Pancreas (tissue), 10 donors: ENCODE measurements around the gene PCDHB13. TPM values are rescaled to one million over a fixed set of nuclear protein-coding genes. Genes with fewer than 3 reads are reported as not detected.
"Not testable (repeated sequence)": the region's sequence is repeated elsewhere in the genome, so short reads cannot be mapped to it uniquely, and the experiment has no call there.

Experiments used
- ATAC-seq, 4 donors: fragments of 200-7000 bp; cut with Tn5 transposase; one replicate each; pipeline versions ENCODE4 v1.8.0 to v1.9.1; 2020; ENCODE audit warnings: mild to moderate bottlenecking in 4 of 4, moderate library complexity in 4 of 4
- DNase-seq, 6 donors: peaks; one replicate each; pipeline ENCODE4 v3.0.0-alpha.2; 2020
- FAIRE-seq: peaks from 2 replicates; lab custom pipeline; 2012; peaks lifted over from hg19 to GRCh38; lab: Jason Lieb, UNC
- H3K27ac ChIP-seq, 4 donors: fragments of 200-600 bp; sonication (generic); 1 replicate in 3 of 4; 2 replicates in 1 of 4; pipeline versions ENCODE4 v1.5.0 to v1.8.0; 2020
- H3K27me3 ChIP-seq, 4 donors: fragments of 200-600 bp; one replicate each; pipeline ENCODE4 v1.8.0; 2021
- H3K36me3 ChIP-seq, 3 donors: fragments of 200-600 bp; sonication (generic) in 1 of 3; one replicate each; pipeline versions ENCODE4 v1.5.0 to v1.8.0; 2020 to 2021
- H3K4me1 ChIP-seq, 3 donors: fragments of 200-600 bp; one replicate each; pipeline ENCODE4 v1.8.0; 2021
- H3K4me3 ChIP-seq, 4 donors: fragments of 200-600 bp; sonication (generic) in 2 of 4; one replicate each; pipeline versions ENCODE4 v1.5.0 to v1.8.0; 2020 to 2021
- H3K9me3 ChIP-seq, 4 donors: fragments of 200-600 bp; one replicate each; pipeline ENCODE4 v1.8.0; 2021
- CTCF ChIP-seq, 4 donors: fragments of 200-600 bp; sonication (generic) in 3 of 4; IDR thresholded peaks; one replicate each; pipeline versions ENCODE4 v1.5.0 to v1.8.0; 2021; ENCODE audit warnings: antibody characterized with exemption in 4 of 4
- WGBS, 2 donors: extraction: QIAGEN DNeasy Blood & Tissue Kit; methylation state at CpG; one replicate each; pipeline ENCODE4 v1.1.7; 2013; 5-methylcytosine and 5-hydroxymethylcytosine counted together
- intact Hi-C, 3 donors: fragments of 100-400 bp; cut with DNase I; formaldehyde crosslinking; loops; one replicate each; pipeline versions ENCODE4 v1.11.1 to v1.14.2; 2022
- polyA plus RNA-seq, 2 donors: library from polyadenylated mRNA; stranded (reverse); fragments of 200-250 nt; gene quantifications; one replicate each; pipeline ENCODE4 v1.2.3, GENCODE V29; 2013
- total RNA-seq, 6 donors: library from RNA; stranded (reverse); fragmentation: NEBNext Ultra II Directional in 4 of 6; extraction: Animal tissue kit (Norgen Biotek cat#: 25700) in 4 of 6; gene quantifications; one replicate each; pipeline versions ENCODE4 v1.2.1 to v1.2.4, GENCODE V29; 2021 to 2023
- donor health status: healthy with polysubstance abuse.
- donor health status: DM: no; HTN: no; CAD: no; lungs with moderate emphysema.
- donor health status: DM: no; HTN: no; CAD: no.
- donor health status: control.
- donor health status: control.
- donor health status: Bipolar disorder and iron deficiency.
- donor health status: DM: yes; HTN: yes; CAD: no.
- donor health status: DM: no; HTN: no; CAD: no.
- donor health status: DM: no; HTN: no; CAD: no.
- donor health status: DM: yes; HTN: yes; CAD: no.

Gene PCDHB13
- total and polyA plus RNA-seq, 8 donors: 1.2 to 3.3 (median 2.7) TPM

- Histone ChIP-seq H3K9me3 (peaks cover 0 to 19% (median 4%) of the 10 kb centered on the region in 4 donors), H3K27me3 (no peaks in the 10 kb centered on the region), H3K4me3 (peak within 1 kb of the TSS in 1 of 4 donors; percentile 7), H3K27ac (no peak within 1 kb of the TSS), H3K36me3 (no peaks in the 10 kb centered on the region), H3K4me1 (no peaks in the 10 kb centered on the region)
- WGBS, 2 donors: 28 to 36% methylated on average over 15 of the region's 15 CpGs
- intact Hi-C loops: no loop called here
- no peak for TF ChIP-seq CTCF (IDR thresholded peaks at IDR 0.05)
- peak in 3 of 4 donors; percentile 45 to 75 (median 65) for ATAC-seq
- no peak for FAIRE-seq
- DNase-seq: no peak
Observed at GRCh38 chr5:141223112-141223783, 9.5 kb downstream of the PCDHB13 start, which contains the start of gene PCDHB14. Gene PCDHB14 (plus strand): TSS chr5:141223343. CDS start chr5:141223506, 163 bp downstream.

DNA sequence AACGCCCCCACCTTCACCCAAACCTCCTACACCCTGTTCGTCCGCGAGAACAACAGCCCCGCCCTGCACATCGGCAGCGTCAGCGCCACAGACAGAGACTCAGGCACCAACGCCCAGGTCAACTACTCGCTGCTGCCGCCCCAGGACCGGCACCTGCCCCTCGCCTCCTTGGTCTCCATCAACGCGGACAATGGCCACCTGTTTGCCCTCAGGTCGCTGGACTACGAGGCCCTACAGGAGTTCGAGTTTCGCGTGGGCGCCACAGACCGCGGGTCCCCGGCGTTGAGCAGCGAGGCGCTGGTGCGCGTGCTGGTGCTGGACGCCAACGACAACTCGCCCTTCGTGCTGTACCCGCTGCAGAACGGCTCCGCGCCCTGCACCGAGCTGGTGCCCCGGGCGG is 11.1 kb downstream of the PCDHB13 start:
- peaks cover 0 to 19% (median 4%) of the 10 kb centered on the region in 4 donors for H3K9me3 ChIP-seq
- H3K4me3 ChIP-seq, H3K27ac ChIP-seq, intact Hi-C loops, H3K4me1 ChIP-seq, FAIRE-seq, H3K27me3 ChIP-seq, DNase-seq, H3K36me3 ChIP-seq, ATAC-seq: not testable (repeated sequence)
- 15 to 21% methylated on average over 28 to 35 of the region's 40 CpGs for WGBS, 2 donors

DNA sequence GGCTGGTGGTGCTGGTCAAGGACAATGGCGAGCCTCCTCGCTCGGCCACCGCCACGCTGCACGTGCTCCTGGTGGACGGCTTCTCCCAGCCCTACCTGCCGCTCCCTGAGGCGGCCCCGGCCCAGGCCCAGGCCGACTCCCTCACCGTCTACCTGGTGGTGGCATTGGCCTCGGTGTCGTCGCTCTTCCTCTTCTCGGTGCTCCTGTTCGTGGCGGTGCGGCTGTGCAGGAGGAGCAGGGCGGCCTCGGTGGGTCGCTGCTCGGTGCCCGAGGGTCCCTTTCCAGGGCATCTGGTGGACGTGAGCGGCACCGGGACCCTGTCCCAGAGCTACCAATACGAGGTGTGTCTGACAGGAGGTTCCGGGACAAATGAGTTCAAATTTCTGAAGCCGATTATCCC is 11.7 kb downstream of the PCDHB13 start:
- FAIRE-seq, H3K27ac ChIP-seq, H3K4me1 ChIP-seq, DNase-seq, H3K27me3 ChIP-seq, ATAC-seq, intact Hi-C loops, H3K36me3 ChIP-seq, H3K4me3 ChIP-seq: not testable (repeated sequence)
- WGBS, 2 donors: 30% methylated on average over 20 to 30 of the region's 30 CpGs
- H3K9me3 ChIP-seq: peaks cover 0 to 19% (median 4%) of the 10 kb centered on the region in 4 donors

- Histone ChIP-seq H3K4me3 (peak overlapping the region in 1 of 4 donors; percentile 23), H3K9me3 (peaks cover 0 to 23% (median 5%) of the 10 kb centered on the region in 4 donors), H3K27me3 (no peaks in the 10 kb centered on the region), H3K4me1 (no peaks in the 10 kb centered on the region), H3K27ac (no peak overlapping the region), H3K36me3 (no peaks in the 10 kb centered on the region)
- TF ChIP-seq CTCF (IDR thresholded peaks at IDR 0.05): peak in 1 of 4 donors; percentile 12
- FAIRE-seq (no peak), DNase-seq (peak in 1 of 6 donors; percentile 35), ATAC-seq (no peak)
- 6 to 7% methylated on average over 15 of the region's 15 CpGs for WGBS, 2 donors
- intact Hi-C loops: no loop called here
Observed at GRCh38 chr5:141234109-141234667, 20.5 kb downstream of the PCDHB13 start.

- 18 to 21% methylated on average over 39 to 40 of the region's 40 CpGs for WGBS, 2 donors
- DNase-seq, ATAC-seq, intact Hi-C loops, H3K27me3 ChIP-seq, FAIRE-seq, H3K4me1 ChIP-seq, H3K27ac ChIP-seq, H3K36me3 ChIP-seq, H3K4me3 ChIP-seq: not testable (repeated sequence)
- H3K9me3 ChIP-seq: peaks cover 0 to 23% (median 5%) of the 10 kb centered on the region in 4 donors
Observed at GRCh38 chr5:141235922-141236321, 22.2 kb downstream of the PCDHB13 start.

DNA sequence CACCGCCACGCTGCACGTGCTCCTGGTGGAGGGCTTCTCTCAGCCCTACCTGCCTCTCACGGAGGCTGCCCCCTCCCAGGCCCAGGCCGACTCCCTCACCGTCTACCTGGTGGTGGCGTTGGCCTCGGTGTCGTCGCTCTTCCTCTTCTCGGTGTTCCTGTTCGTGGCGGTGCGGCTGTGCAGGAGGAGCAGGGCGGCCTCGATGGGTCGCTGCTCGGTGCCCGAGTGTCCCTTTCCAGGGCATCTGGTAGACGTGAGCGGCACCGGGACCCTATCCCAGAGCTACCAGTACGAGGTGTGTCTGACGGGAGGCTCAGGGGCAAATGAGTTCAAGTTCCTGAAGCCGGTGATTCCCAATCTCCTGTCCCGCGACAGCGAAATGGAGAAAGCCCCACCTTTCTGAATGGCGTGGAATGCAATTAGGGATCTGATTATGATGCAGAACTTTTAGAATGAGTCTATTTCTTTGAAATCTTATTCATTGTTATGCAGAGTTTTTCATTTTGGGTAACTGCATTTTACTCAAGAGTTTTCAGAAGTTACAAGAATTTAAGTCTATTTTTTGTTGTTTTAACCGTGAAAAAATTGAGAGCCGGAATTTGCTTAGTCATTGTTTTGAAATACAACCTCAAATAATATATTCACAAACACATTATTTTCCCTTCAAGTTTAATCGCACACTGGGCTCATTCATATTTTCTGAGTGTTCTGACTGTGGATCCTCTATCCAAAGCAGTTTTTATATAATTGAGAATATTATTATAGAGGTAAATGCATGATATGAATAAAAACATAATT is 23.0 kb downstream of the PCDHB13 start:
- Histone ChIP-seq H3K4me1 (no peaks in the 10 kb centered on the region), H3K27ac (no peak overlapping the region), H3K9me3 (peaks cover 0 to 29% (median 5%) of the 10 kb centered on the region in 4 donors), H3K36me3 (no peaks in the 10 kb centered on the region), H3K27me3 (no peaks in the 10 kb centered on the region), H3K4me3 (no peak overlapping the region)
- WGBS, 2 donors: 13 to 14% methylated on average over 23 to 32 of the region's 32 CpGs
- no peak for ATAC-seq
- intact Hi-C loops: no loop called here
- TF ChIP-seq CTCF (IDR thresholded peaks at IDR 0.05): no peak
- DNase-seq: no peak
- no peak for FAIRE-seq
